ENCODE data around the gene SLC4A11. TPM values are rescaled to one million over a fixed set of nuclear protein-coding genes. Genes with fewer than 3 reads are reported as not detected.

The SLC4A11 gene
- total RNA-seq (2013; cell fraction: nucleolus; rRNA removed), result 0.98 and 1.8 TPM in 2 replicates
- total RNA-seq (2014; rRNA removed), result 0.76 and 1.6 TPM in 2 replicates
- 0.28 and 0.40 TPM in 2 replicates for total RNA-seq (2014; rRNA removed; fragmentation: Illumina TruSeq; extraction: Trizol)
- total RNA-seq (2021), result 1.9 and 2.3 TPM in 2 replicates
- 0.13 TPM for polyA plus RNA-seq (2011; ENCODE audit: low read depth)
- polyA plus RNA-seq (2011; rRNA removed), result 0.07 TPM in 1 of 2 replicates, not detected in the other
- polyA plus RNA-seq (2011; cell fraction: cytosol; rRNA removed), result 0.08 and 0.09 TPM in 2 replicates
- polyA plus RNA-seq (2011; cell fraction: nucleus; rRNA removed), result 0.78 and 0.94 TPM in 2 replicates
- 0.46 TPM in 2 replicates for polyA plus RNA-seq (2012)
- polyA plus RNA-seq (2014; fragmentation: Illumina TruSeq; extraction: Trizol), result 0.10 and 0.78 TPM in 2 replicates
- under 1 TPM; 0.15 to 0.18 TPM for polyA plus RNA-seq (2014; fragmentation: Nextera tagmentation; extraction: Ambion mirVana)
- polyA plus RNA-seq (2014; rRNA removed), result 1.5 and 2.0 TPM in 2 replicates
- 1 to 10 TPM; 1.5 to 1.9 TPM for polyA plus RNA-seq (2016; fragmentation: Nextera tagmentation; extraction: Ambion mirVana)
- polyA minus RNA-seq (2011; rRNA and poly(A)+ RNA removed), result not detected in 2 replicates
- not detected in 2 replicates for polyA minus RNA-seq (2011; cell fraction: cytosol; rRNA and poly(A)+ RNA removed)
- polyA minus RNA-seq (2011; cell fraction: nucleus; rRNA and poly(A)+ RNA removed), result 0.12 and 0.38 TPM in 2 replicates
- Bru-seq, nascent RNA, result percentile 25 among the genes with signal in this experiment
- percentile 33 among the genes with signal in this experiment for BruChase-seq, experiment 1, labeled RNA remaining after a 6-hour chase
- percentile 29 among the genes with signal in this experiment for BruChase-seq, experiment 2, labeled RNA remaining after a 2-hour chase
- long read RNA-seq, experiment 1, result 0 reads
- long read RNA-seq, experiment 2, result 0 reads

GRCh38 chr20:3239026-3239866 lies at the start of gene SLC4A11:
SLC4A11 (minus strand) TSS chr20:3239190; CDS start chr20:3239137, 53 bp downstream.
- Histone ChIP-seq H3K4me3 (peak within 1 kb of the TSS; percentile 75), H4K20me1 (ENCODE audit: control insufficient read depth, insufficient read depth) (no peaks in the 10 kb centered on the region), H3K9ac (ENCODE audit: control insufficient read depth, insufficient read depth, low read length) (no peak within 1 kb of the TSS; the same call in 1 of the 2 replicates), H3K4me1 (ENCODE audit: control insufficient read depth, insufficient read depth, low read length) (peaks cover 7% of the 10 kb centered on the region), H3K36me3 (ENCODE audit: control insufficient read depth in 2 of 2, insufficient read depth in 2 of 2, low read length in 1 of 2) (no peaks in the 10 kb centered on the region), H3K27ac (ENCODE audit: control insufficient read depth, insufficient read depth) (no peak within 1 kb of the TSS), H3K4me2 (ENCODE audit: control insufficient read depth, insufficient read depth) (peak within 1 kb of the TSS; percentile 83), H3K79me2 (ENCODE audit: control insufficient read depth, insufficient read depth, low read length) (no peaks in the 10 kb centered on the region), H3K27me3 (replicated peaks in 1 of 2; ENCODE audit: control insufficient read depth in 2 of 2, insufficient read depth in 2 of 2, low read length in 1 of 2) (peaks cover 6 to 19% of the 10 kb centered on the region in 2 experiments), H2AFZ (ENCODE audit: control insufficient read depth, low read depth, low read length) (peak within 1 kb of the TSS; percentile 87), H3K9me3 (replicated peaks; ENCODE audit: control insufficient read depth, insufficient read depth, low read length) (no peaks in the 10 kb centered on the region)
- SMC1A ChIA-PET (ENCODE audit: uncharacterized antibody, unreplicated experiment), result interaction anchor here (0.5 to 0.9 kb wide), 2 partner anchors 20 to 82 kb away, joined by 3 read pairs; no protein-coding TSS in a partner anchor
- in situ Hi-C loops (cut with MboI) (no loop called here), intact Hi-C loops (cut with micrococcal nuclease; ENCODE audit: unreplicated experiment) (no loop called here)
- peak; percentile 89 for ATAC-seq
- BruUV-seq (replicated peaks), result no TSS peak
- POLR2A ChIA-PET, result no interaction called here
- 12% methylated on average over 85 of the region's 107 CpGs for WGBS (ENCODE audit: insufficient coverage, insufficient replicate concordance, low lambda C conversion rate, missing lambda C conversion rate)
- RAD21 ChIA-PET (ENCODE audit: unreplicated experiment), result no interaction called here
- FAIRE-seq, result no peak
- TF ChIP-seq IKZF1 (conservative IDR thresholded peaks at IDR 0.05) (peak; percentile 78), ELK1 (IDR thresholded peaks at IDR 0.05; ENCODE audit: low read depth, low read length) (no peak), ZNF687 (IDR thresholded peaks at IDR 0.05) (0 out of 2 replicates have a peak, but pooled peaks have one; percentile 27), SP1 (IDR thresholded peaks at IDR 0.05; ENCODE audit: low read depth, low read length) (peak; percentile 59), BCL11A (IDR thresholded peaks at IDR 0.05; ENCODE audit: low read depth, low read length) (no peak), LARP7 (IDR thresholded peaks at IDR 0.05) (peak; percentile 13; the same call in 1 of the 2 replicates), POLR2A (IDR thresholded peaks at IDR 0.05; ENCODE audit: low read depth, low read length) (0 out of 2 replicates have a peak, but pooled peaks have one; percentile 17), SPI1 (IDR thresholded peaks at IDR 0.05; ENCODE audit: borderline replicate concordance, insufficient read depth, low read depth, low read length) (no peak), HDGF (IDR thresholded peaks at IDR 0.05) (no peak), GATAD2B (conservative IDR thresholded peaks at IDR 0.05; ENCODE audit: low read depth) (peak; percentile 42; the same call in 1 of the 2 replicates), DPF2 (IDR thresholded peaks at IDR 0.05) (peak; percentile 56; the same call in 1 of the 2 replicates), EGR1 (IDR thresholded peaks at IDR 0.05; ENCODE audit: borderline replicate concordance in 1 of 2, low read depth in 2 of 2, low read length in 2 of 2) (0 out of 3 replicates have a peak, but pooled peaks of 1 of the 2 experiments have one; percentile 52), BHLHE40 (IDR thresholded peaks at IDR 0.05; ENCODE audit: borderline replicate concordance in 1 of 2, low read depth in 2 of 2, low read length in 1 of 2) (peak in 1 of 2 experiments; percentile 43; a peak in 2 of 4 replicates)
- DNase-seq (ENCODE audit: low read depth, low spot score), result no peak
- CTCF ChIA-PET, result interaction anchor here (1.0 kb wide), 1 partner anchor 20 kb away, joined by 3 read pairs; no protein-coding TSS in a partner anchor

All from GM12878 (cell line).